DND-41 (cell line): ENCODE data around the gene NUTM2A.
"Not testable (repeated sequence)": the region's sequence is repeated elsewhere in the genome, so short reads cannot be mapped to it uniquely, and the experiment has no call there.

ENCODE experiments used
- ATAC-seq: fragments of 200-7000 bp; cut with Tn5 transposase; 3 replicates; pipeline ENCODE4 v1.9.1; 2021; ENCODE audit warnings: low read depth; ENCODE audit not compliant: insufficient read depth
- DNase-seq: peaks from one replicate; pipeline ENCODE4 v3.0.0-alpha.2; 2020
- H2AFZ ChIP-seq: 2 replicates; pipeline ENCODE4 v1.6.0; 2012; ENCODE audit warnings: low read depth, low read length
- H3K27ac ChIP-seq: 2 replicates; pipeline ENCODE4 v1.5.1; 2012; ENCODE audit warnings: low read length, inconsistent platforms
- H3K27me3 ChIP-seq: fragments of 200-600 bp; sonication (generic); 2 replicates; pipeline ENCODE4 v1.6.0; 2012; ENCODE audit warnings: low read length, mild to moderate bottlenecking, inconsistent platforms; ENCODE audit not compliant: insufficient read depth, poor library complexity
- H3K36me3 ChIP-seq: 2 replicates; pipeline ENCODE4 v1.5.1; 2012; ENCODE audit warnings: low read length, inconsistent platforms; ENCODE audit not compliant: insufficient read depth
- H3K4me1 ChIP-seq: 2 replicates; pipeline ENCODE4 v1.5.1; 2012; ENCODE audit warnings: mild to moderate bottlenecking, low read length; ENCODE audit not compliant: insufficient read depth
- H3K4me2 ChIP-seq: 2 replicates; pipeline ENCODE4 v1.6.0; 2012; ENCODE audit warnings: mild to moderate bottlenecking, moderate library complexity, low read length, inconsistent platforms; ENCODE audit not compliant: insufficient read depth
- H3K4me3 ChIP-seq, 2 experiments: fragments of 200-600 bp in 1 of 2; shearing (Covaris generic) in 1 of 2; 2 replicates each; pipeline ENCODE4 v1.5.1; 2012 to 2016; ENCODE audit warnings: inconsistent platforms in 2 of 2, low read length in 2 of 2, mild to moderate bottlenecking in 2 of 2, low read depth in 1 of 2, moderate library complexity in 1 of 2
- H3K79me2 ChIP-seq: 2 replicates; pipeline ENCODE4 v1.6.0; 2012; ENCODE audit warnings: low read length, inconsistent platforms; ENCODE audit not compliant: insufficient read depth
- H3K9ac ChIP-seq: 2 replicates; pipeline ENCODE4 v1.6.0; 2012; ENCODE audit warnings: low read depth, mild to moderate bottlenecking, inconsistent platforms, low read length, moderate library complexity
- H3K9me3 ChIP-seq: 2 replicates; pipeline ENCODE4 v1.5.1; 2012; ENCODE audit warnings: low read length, moderate library complexity, mild to moderate bottlenecking, inconsistent platforms; ENCODE audit not compliant: insufficient read depth, severe bottlenecking
- H4K20me1 ChIP-seq: 2 replicates; pipeline ENCODE4 v1.6.0; 2012; ENCODE audit warnings: low read length; ENCODE audit not compliant: insufficient read depth

NUTM2A gene

GRCh38 chr10:87225148-87225547, at the start of gene NUTM2A:
TSS of gene NUTM2A (plus strand) at chr10:87225448. CDS start at chr10:87225831, 383 bp downstream.
- not testable (repeated sequence) for H3K4me1 ChIP-seq, H3K27me3 ChIP-seq, ATAC-seq, H3K9me3 ChIP-seq, H4K20me1 ChIP-seq, H3K9ac ChIP-seq, H2AFZ ChIP-seq, H3K27ac ChIP-seq, H3K4me3 ChIP-seq, H3K36me3 ChIP-seq, DNase-seq, H3K79me2 ChIP-seq, H3K4me2 ChIP-seq

GRCh38 chr10:87177587-87177986, 47.7 kb upstream of the NUTM2A start:
- DNase-seq, H4K20me1 ChIP-seq, H3K36me3 ChIP-seq, H3K27me3 ChIP-seq, H3K4me3 ChIP-seq, H2AFZ ChIP-seq, H3K79me2 ChIP-seq, H3K4me2 ChIP-seq, ATAC-seq, H3K4me1 ChIP-seq, H3K9ac ChIP-seq, H3K9me3 ChIP-seq, H3K27ac ChIP-seq: not testable (repeated sequence)

- H3K36me3 ChIP-seq: peaks cover 17% of the 10 kb centered on the region; the same call in 1 of the 2 replicates
- not testable (repeated sequence) for H3K9ac ChIP-seq, H3K9me3 ChIP-seq, H3K4me2 ChIP-seq, H4K20me1 ChIP-seq, H2AFZ ChIP-seq, H3K27me3 ChIP-seq, ATAC-seq, H3K79me2 ChIP-seq, H3K4me3 ChIP-seq, DNase-seq, H3K4me1 ChIP-seq, H3K27ac ChIP-seq
Measured at GRCh38 chr10:87184421-87184820, 40.8 kb upstream of the NUTM2A start.

- H3K9ac ChIP-seq, ATAC-seq, H3K79me2 ChIP-seq, H3K4me3 ChIP-seq, H3K9me3 ChIP-seq, H3K27me3 ChIP-seq, H3K4me2 ChIP-seq, DNase-seq, H3K4me1 ChIP-seq, H4K20me1 ChIP-seq, H2AFZ ChIP-seq, H3K27ac ChIP-seq: not testable (repeated sequence)
- peaks cover 20% of the 10 kb centered on the region; the same call in 1 of the 2 replicates for H3K36me3 ChIP-seq
Measured at GRCh38 chr10:87186016-87186415, 39.2 kb upstream of the NUTM2A start.

GRCh38 chr10:87187573-87187972, 37.7 kb upstream of the NUTM2A start:
- H3K4me3 ChIP-seq, H3K27ac ChIP-seq, ATAC-seq, H3K79me2 ChIP-seq, DNase-seq, H3K9ac ChIP-seq, H4K20me1 ChIP-seq, H3K4me2 ChIP-seq, H3K4me1 ChIP-seq, H2AFZ ChIP-seq, H3K27me3 ChIP-seq, H3K9me3 ChIP-seq: not testable (repeated sequence)
- peaks cover 19% of the 10 kb centered on the region; the same call in 1 of the 2 replicates for H3K36me3 ChIP-seq

DNA sequence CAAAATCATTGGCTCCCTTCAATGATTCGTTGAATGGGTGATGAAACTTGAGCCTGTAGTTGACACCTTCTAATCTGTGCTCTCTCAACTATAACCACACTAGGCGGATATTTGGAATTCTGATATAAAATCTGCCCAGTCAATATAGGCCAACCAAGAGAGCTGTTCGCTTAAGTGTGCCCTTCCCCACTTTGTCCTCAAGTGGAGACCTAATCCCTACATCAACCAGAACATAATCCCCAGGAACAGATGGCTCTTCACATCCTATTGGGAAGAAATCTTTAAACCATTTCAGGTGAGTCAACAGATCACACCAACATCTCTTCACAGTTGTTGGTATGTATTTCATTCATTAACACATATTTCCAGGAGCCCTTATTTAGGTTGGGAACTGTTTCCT, 33.4 kb upstream of the NUTM2A start:
- not testable (repeated sequence) for H2AFZ ChIP-seq, H3K9me3 ChIP-seq, H3K9ac ChIP-seq, H3K4me2 ChIP-seq, H3K79me2 ChIP-seq, ATAC-seq, H3K27me3 ChIP-seq, H3K4me3 ChIP-seq, H4K20me1 ChIP-seq, DNase-seq, H3K4me1 ChIP-seq, H3K27ac ChIP-seq
- H3K36me3 ChIP-seq: peaks cover 17% of the 10 kb centered on the region; the same call in 1 of the 2 replicates

DNA sequence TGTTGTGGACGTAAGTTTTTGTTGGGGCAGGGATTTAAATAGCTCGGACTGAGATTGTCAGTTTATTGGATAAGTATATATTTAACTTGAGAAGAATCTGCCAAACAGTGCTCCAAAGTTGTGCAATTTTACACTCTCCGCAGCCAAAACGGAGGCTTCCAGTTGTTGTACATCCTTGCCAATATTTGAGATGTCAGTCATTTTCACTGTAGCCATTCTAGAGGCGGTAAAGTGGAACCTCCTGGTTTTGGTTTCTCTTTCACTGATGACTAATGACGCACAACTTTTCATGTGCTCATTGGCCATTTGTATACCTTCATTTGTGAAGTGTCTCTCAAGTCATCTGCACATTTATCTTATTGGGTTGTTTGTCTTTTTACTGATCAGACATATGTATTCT, 24.3 kb upstream of the NUTM2A start:
- H2AFZ ChIP-seq, H3K27me3 ChIP-seq, H4K20me1 ChIP-seq, H3K4me1 ChIP-seq, H3K36me3 ChIP-seq, H3K4me2 ChIP-seq, H3K79me2 ChIP-seq, H3K9ac ChIP-seq, H3K4me3 ChIP-seq, H3K27ac ChIP-seq, H3K9me3 ChIP-seq: not testable (repeated sequence)
- DNase-seq: peak; percentile 16
- ATAC-seq: peak; percentile 60; the same call in 2 of the 3 replicates

GRCh38 chr10:87204801-87205200, 20.4 kb upstream of the NUTM2A start:
- H3K4me3 ChIP-seq, H3K36me3 ChIP-seq, H3K9ac ChIP-seq, H4K20me1 ChIP-seq, H3K27me3 ChIP-seq, H3K9me3 ChIP-seq, H3K4me1 ChIP-seq, ATAC-seq, H3K27ac ChIP-seq, H2AFZ ChIP-seq, DNase-seq, H3K4me2 ChIP-seq, H3K79me2 ChIP-seq: not testable (repeated sequence)
